C1 segment of cervical spinal cord (tissue), 14 donors: ENCODE results near the gene OBSCN.

Source experiments
- DNase-seq, 14 donors: peaks; one replicate each; lab custom pipeline; 2025; lab: John Stamatoyannopoulos, UW

Gene OBSCN

DNA sequence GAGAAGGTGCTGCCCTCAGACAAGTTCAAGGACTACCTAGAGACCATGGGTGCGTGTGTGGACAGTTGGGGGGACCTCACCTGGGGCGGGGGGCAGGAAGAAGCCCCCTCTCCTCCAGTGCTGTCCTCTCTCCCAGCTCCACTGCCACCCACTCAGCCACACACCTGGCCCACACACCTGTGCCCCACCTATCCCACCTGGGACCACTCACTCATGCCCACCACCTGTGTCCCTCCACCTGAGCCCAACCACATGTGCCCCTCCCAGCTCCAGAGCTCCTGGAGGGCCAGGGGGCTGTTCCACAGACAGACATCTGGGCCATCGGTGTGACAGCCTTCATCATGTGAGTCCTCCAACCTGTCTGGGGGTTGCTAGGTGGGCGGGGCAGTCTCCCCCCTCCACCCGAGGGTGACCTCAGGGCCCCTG lies 169.8 kb downstream of the OBSCN start:
- DNase-seq = no peak

- peak in 7 of 14 donors; percentile 10 to 64 (median 23) for DNase-seq
Observed at GRCh38 chr1:228378090-228378872, 170.4 kb downstream of the OBSCN start.

DNA sequence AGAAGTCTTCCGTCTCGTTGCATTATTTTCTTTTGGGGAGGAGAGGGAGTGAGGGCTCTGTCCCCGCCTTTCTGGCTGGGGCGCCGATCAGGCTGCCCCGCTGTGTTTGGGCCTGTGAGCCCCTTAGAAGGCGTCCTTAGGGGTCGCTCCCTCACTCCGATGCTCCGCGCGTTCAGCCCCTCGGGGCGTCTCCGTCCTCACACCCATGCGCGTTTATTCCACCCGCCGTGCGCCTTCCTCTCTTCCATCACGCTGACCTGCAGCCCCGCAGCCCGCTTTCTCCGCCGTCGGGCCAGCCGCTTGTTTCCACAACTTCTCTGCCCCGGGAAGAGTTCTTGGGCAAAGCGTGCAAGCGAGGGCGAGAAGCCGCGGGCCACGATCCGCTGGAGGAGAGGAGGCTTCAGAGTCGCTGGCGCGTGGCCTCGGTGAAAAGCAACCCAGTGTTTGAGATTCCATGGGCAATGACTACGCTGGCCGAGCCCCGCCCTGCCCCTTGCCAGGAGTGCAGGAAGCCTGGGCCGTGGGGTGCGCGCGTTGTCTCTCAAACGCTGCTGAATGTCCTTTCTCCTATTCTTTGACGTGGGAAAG lies 171.1 kb downstream of the OBSCN start:
- DNase-seq = peak in 1 of 14 donors; percentile 45

DNA sequence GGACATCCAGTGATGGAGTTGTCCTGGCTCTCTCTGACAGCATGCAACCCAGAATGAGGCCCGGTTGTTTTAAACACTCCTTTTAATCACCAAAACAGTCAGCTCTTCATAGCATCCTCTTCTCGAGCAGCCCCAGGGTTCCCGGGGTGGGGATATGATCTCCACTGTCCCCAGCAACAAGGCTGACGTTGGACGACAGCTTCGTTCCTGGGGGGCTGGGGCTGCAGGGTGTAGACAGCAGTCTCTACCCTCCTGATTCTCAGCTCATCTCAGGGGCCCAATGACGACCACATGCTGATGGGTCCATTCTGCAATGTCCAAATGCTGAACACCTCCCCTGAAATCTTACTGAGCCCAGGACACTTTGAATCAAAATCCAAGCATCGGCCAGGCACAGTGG lies 171.8 kb downstream of the OBSCN start:
- DNase-seq = no peak

- DNase-seq = no peak
Observed at GRCh38 chr1:228381356-228381755, 173.5 kb downstream of the OBSCN start.

- no peak for DNase-seq
Observed at GRCh38 chr1:228383773-228384172, 175.9 kb downstream of the OBSCN start.

DNA sequence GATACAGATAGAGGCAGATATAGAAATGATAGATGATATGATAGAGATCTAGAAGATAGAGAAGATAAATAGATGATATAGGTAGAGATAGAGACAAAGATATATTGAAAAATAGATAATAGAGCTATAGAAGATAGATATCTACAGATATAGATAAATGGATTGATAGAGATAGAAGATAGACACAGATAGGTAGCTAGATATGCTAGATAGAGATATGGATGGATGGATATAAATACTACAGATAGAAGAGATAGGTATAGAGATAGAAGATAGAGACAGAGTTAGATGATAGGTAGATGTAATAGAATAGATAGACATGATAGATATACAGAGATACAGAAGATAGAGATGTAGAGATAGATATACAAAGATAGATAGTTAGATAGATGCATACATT lies 177.4 kb downstream of the OBSCN start:
- DNase-seq = no peak

GRCh38 chr1:228387321-228387720 lies 179.5 kb downstream of the OBSCN start:
- DNase-seq = no peak

GRCh38 chr1:228390649-228391048 lies 182.8 kb downstream of the OBSCN start:
- DNase-seq = no peak

DNA sequence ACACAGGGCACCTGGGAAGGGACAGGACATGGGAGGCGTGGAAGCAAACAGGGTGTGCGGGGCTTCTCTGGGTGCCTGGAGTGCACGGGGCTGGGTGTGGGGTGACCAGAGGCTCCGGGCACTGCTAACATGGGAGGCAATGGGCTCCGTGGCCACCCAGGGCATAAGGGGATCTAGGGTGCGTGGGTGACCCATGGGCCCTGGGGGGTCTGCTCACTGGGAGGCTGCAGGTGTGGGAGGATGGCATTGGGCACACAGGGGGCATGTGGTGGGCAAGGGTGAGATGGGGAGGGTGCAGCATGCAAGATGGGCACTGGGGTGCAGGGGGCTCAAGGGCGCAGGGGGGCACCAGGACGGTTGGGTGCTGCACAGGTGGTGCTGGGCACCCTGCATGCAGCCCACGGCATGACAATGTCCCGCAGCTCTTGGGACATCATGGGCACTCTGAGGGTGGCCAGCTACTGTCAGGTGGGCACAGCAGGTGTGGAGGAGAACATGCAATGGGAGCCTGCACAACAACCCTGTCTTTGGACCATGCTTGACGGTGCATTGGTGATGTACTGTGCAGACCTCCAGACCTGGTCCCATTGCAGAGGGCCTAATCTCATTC lies 183.7 kb downstream of the OBSCN start:
- DNase-seq = no peak

GRCh38 chr1:228392111-228392936 lies 184.5 kb downstream of the OBSCN start:
- no peak for DNase-seq

DNA sequence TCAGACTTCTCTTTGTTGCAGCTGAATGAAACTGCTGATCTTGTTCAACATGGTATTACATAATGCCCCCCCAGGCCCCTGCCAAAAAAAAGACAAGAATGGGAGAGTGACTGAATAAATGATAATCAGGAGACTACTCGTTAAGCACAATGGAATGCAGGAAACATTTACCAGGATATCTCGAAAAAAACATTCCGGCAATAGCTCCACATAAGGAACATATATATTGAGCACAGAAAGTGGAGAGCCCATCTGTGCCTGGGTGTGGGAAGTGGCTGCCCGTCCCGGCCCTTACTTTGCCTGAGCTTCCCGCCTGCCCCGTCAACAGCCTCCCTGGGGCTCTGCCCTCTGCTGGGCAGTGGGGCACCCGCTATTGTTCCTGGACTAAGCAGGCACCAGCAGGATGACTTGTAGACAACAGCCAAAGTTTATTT lies 185.4 kb downstream of the OBSCN start:
- no peak for DNase-seq

DNA sequence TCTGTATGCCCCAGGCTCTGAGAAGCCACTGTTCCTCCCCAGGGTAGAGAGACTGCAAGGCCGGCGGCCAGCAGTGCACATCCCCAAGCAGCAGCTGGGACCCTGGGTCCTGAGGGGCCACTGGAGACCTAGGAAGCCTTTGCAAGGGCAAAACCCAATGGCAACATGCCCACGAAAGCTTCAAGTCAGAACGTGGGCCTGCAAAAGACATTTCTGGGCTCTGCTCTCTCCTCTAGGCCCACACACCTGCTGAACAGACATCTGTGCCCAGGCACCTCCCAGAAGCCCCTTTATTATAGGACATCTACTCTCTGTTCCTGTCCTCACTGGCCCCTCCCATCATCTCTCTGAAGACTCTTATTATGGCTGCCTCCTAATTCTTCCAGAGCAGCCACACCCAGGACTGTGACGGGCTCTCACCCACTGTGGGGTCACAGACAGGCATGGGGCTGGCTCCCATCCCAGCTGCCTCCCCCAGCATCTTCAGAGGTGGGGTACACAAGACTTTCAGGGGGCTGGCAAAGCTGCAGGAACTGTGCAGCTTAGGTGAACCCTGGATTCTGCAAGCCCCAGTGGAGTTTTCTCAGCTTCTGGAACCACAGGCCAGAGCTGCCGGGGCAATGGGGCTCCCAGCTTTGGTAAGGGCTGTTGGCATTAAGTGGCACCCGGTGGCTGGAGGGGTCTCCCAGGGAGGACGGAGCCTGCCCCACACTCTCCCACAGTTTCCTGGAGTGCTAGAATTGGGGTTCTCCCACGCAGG lies 186.1 kb downstream of the OBSCN start:
- DNase-seq = no peak

GRCh38 chr1:228394571-228395394 lies 186.9 kb downstream of the OBSCN start:
- no peak for DNase-seq

DNA sequence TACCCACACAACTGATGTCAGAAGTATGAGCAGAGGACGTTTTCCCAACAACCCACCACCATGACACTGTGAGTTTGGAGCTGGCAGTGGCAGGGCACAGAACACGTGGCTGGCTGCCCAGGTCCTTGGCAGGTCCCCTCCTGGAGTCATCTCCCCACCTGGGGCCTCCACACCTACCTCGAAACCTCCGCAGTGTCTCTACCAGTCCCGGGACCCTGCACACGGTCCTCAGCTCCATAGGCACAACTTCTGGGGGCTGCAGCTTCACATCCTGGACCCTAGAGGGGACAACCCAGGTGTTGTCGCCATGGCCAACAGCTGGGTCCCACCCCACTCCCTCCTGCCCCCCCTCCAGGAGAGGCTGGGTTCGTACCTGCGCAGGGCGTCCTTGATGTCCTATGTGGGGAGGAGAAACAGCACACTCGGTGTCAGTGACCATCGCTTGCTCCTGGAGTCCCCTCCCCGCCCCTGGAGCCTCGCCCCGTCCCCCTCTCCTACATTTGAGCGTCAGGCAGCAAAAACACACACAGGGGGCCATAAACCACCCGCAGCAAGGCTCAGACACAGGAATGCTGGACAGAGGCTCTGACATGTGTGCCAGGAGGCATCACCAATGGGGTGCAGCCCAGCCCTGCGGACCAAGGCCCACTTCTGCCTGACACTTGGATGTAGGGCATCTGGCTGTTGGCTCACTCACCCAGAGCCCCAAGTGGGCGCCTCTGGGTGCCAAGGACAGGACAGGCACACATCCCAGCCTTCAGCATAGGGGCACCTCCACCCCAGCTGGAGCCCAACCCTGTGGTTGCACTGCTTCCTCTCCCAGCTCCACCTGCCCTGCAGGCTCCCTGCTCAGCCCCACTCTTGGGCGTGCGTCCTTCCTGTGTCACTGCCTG lies 189.2 kb downstream of the OBSCN start:
- DNase-seq = no peak

DNA sequence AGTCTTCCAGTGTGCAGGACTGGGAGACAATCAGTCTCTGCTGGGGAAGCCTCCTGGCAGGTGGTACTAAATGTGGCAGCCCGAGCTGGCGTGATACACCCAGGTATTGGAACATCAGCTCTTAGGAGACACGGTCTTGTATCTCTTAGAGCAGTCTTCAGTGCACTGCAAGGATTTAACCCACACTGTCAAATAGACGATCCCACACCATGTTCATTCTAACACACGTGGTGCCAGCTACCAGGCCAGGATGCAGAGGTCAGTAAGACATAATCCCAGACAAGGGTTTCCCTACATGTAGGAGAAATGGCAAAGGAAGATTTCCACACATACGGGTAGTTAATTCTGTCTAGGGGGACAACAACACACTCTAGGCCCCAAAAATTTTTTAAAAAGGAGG lies 190.1 kb downstream of the OBSCN start:
- DNase-seq = no peak

GRCh38 chr1:228398741-228399461 lies 191.1 kb downstream of the OBSCN start:
- no peak for DNase-seq

- DNase-seq = no peak
Observed at GRCh38 chr1:228399531-228400236, 191.8 kb downstream of the OBSCN start.
